Liver (tissue), 9 donors: ENCODE data around the gene MEIS2. TPM values are rescaled to one million over a fixed set of nuclear protein-coding genes. Genes with fewer than 3 reads are reported as not detected.

Experiments used
- DNase-seq: peaks from one replicate; pipeline ENCODE4 v3.0.0-alpha.2; 2017; ENCODE audit warnings: low spot score
- H3K27ac ChIP-seq, 2 donors: one replicate each; pipeline ENCODE4 v1.7.0; 2013; ENCODE audit warnings: inconsistent platforms in 2 of 2, low read length in 2 of 2, control low read depth in 1 of 2, low read depth in 1 of 2, mild to moderate bottlenecking in 1 of 2
- H3K27me3 ChIP-seq, 4 donors: one replicate each; pipeline versions ENCODE4 v1.6.1 to v1.7.0; 2013; ENCODE audit warnings: low read length in 3 of 4, inconsistent platforms in 1 of 4, mild to moderate bottlenecking in 1 of 4, moderate library complexity in 1 of 4; ENCODE audit not compliant: control insufficient read depth in 4 of 4, insufficient read depth in 4 of 4
- H3K36me3 ChIP-seq, 4 donors: one replicate each; pipeline versions ENCODE4 v1.6.1 to v1.7.0; 2013; ENCODE audit warnings: low read length in 3 of 4, mild to moderate bottlenecking in 3 of 4, low read depth in 1 of 4, moderate library complexity in 1 of 4; ENCODE audit not compliant: control insufficient read depth in 4 of 4, insufficient read depth in 3 of 4
- H3K4me1 ChIP-seq, 4 donors: one replicate each; pipeline versions ENCODE4 v1.6.1 to v1.7.0; 2013; ENCODE audit warnings: low read length in 3 of 4, mild to moderate bottlenecking in 3 of 4, moderate library complexity in 1 of 4; ENCODE audit not compliant: control insufficient read depth in 4 of 4, insufficient read depth in 4 of 4
- H3K4me3 ChIP-seq, 3 donors: one replicate each; pipeline versions ENCODE4 v1.6.1 to v1.7.0; 2013; ENCODE audit warnings: low read length in 3 of 3, control low read depth in 1 of 3, low read depth in 1 of 3, mild to moderate bottlenecking in 1 of 3
- H3K9ac ChIP-seq, 2 donors: one replicate each; pipeline ENCODE4 v1.7.0; 2013; ENCODE audit warnings: low read length in 2 of 2, mild to moderate bottlenecking in 2 of 2, moderate library complexity in 2 of 2, control low read depth in 1 of 2, low read depth in 1 of 2
- H3K9me3 ChIP-seq, 4 donors: one replicate each; pipeline versions ENCODE4 v1.6.1 to v1.7.0; 2013; ENCODE audit warnings: low read length in 3 of 4; ENCODE audit not compliant: control insufficient read depth in 4 of 4
- EGR1 ChIP-seq, 2 donors: IDR thresholded peaks; 2 replicates each; pipeline ENCODE4 v1.6.1; 2016 to 2018; ENCODE audit warnings: antibody characterized with exemption in 2 of 2, low read depth in 2 of 2
- FOXA1 ChIP-seq: IDR thresholded peaks from 2 replicates; pipeline ENCODE4 v1.6.1; 2016; ENCODE audit warnings: antibody characterized with exemption
- FOXA2 ChIP-seq: IDR thresholded peaks from 2 replicates; pipeline ENCODE4 v1.6.1; 2016; ENCODE audit warnings: antibody characterized with exemption
- GABPA ChIP-seq, 2 donors: IDR thresholded peaks in 1 of 2; conservative IDR thresholded peaks in 1 of 2; 2 replicates each; pipeline ENCODE4 v1.6.1; 2016; ENCODE audit warnings: antibody characterized with exemption in 2 of 2, mild to moderate bottlenecking in 1 of 2, moderate library complexity in 1 of 2
- HNF4A ChIP-seq, 2 donors: conservative IDR thresholded peaks; 2 replicates each; pipeline ENCODE4 v1.6.1; 2016; ENCODE audit warnings: antibody characterized with exemption in 2 of 2, mild to moderate bottlenecking in 2 of 2
- HNF4G ChIP-seq: IDR thresholded peaks from 2 replicates; pipeline ENCODE4 v1.6.1; 2016; ENCODE audit warnings: antibody characterized with exemption
- RAD21 ChIP-seq, 2 donors: IDR thresholded peaks; 2 replicates each; pipeline ENCODE4 v1.6.1; 2016; ENCODE audit warnings: antibody characterized with exemption in 2 of 2, mild to moderate bottlenecking in 2 of 2
- SP1 ChIP-seq: IDR thresholded peaks from 2 replicates; pipeline ENCODE4 v1.6.1; 2018; ENCODE audit warnings: antibody characterized with exemption, mild to moderate bottlenecking
- TAF1 ChIP-seq: conservative IDR thresholded peaks from 2 replicates; pipeline ENCODE4 v1.6.1; 2016; ENCODE audit warnings: antibody characterized with exemption, mild to moderate bottlenecking
- YY1 ChIP-seq: IDR thresholded peaks from 2 replicates; pipeline ENCODE4 v1.6.1; 2016; ENCODE audit warnings: antibody characterized with exemption, mild to moderate bottlenecking
- WGBS: extraction: QIAGEN DNeasy Blood & Tissue Kit; methylation state at CpG from one replicate; pipeline ENCODE4 v1.1.7; 2013; 5-methylcytosine and 5-hydroxymethylcytosine counted together
- polyA plus RNA-seq, 2 donors: library from polyadenylated mRNA; stranded (reverse) in 1 of 2; unstranded in 1 of 2; fragments of 200-250 nt in 1 of 2; fragments of >200 nt in 1 of 2; fragmentation: Nextera tagmentation in 1 of 2; extraction: Ambion mirVana in 1 of 2; gene quantifications; one replicate each; pipeline versions ENCODE4 v1.2.1 to v1.2.3, GENCODE V29; 2013 to 2015
- total RNA-seq, 2 donors: library from RNA; depleted of rRNA; stranded (reverse); fragments of >200 nt; gene quantifications; one replicate each; pipeline ENCODE4 v1.2.3, GENCODE V29; 2014
- TF ChIP-seq, protein P1 (sequence below): IDR thresholded peaks from 2 replicates; pipeline ENCODE4 v1.6.1; 2016; ENCODE audit warnings: antibody characterized with exemption
- TF ChIP-seq, protein P2 (sequence below): IDR thresholded peaks from 2 replicates; pipeline ENCODE4 v1.6.1; 2016; ENCODE audit warnings: antibody characterized with exemption, mild to moderate bottlenecking
- TF ChIP-seq, protein P3 (sequence below): fragments of 150-350 bp; IDR thresholded peaks from 2 replicates; pipeline ENCODE4 v1.5.1; 2017; ENCODE audit warnings: improper control_type of control experiment, low read depth, low read length; ENCODE audit not compliant: missing input control
- TF ChIP-seq, protein P4 (sequence below): IDR thresholded peaks from 2 replicates; pipeline ENCODE4 v1.6.1; 2016; ENCODE audit warnings: antibody characterized with exemption
- donor health status: healthy.
- donor health status: healthy.
- donor health status: healthy.
- donor health status: healthy.
- donor health status: healthy.

The MEIS2 gene
- total and polyA plus RNA-seq, 4 donors = 3.9 to 12.6 (median 7.6) TPM

DNA sequence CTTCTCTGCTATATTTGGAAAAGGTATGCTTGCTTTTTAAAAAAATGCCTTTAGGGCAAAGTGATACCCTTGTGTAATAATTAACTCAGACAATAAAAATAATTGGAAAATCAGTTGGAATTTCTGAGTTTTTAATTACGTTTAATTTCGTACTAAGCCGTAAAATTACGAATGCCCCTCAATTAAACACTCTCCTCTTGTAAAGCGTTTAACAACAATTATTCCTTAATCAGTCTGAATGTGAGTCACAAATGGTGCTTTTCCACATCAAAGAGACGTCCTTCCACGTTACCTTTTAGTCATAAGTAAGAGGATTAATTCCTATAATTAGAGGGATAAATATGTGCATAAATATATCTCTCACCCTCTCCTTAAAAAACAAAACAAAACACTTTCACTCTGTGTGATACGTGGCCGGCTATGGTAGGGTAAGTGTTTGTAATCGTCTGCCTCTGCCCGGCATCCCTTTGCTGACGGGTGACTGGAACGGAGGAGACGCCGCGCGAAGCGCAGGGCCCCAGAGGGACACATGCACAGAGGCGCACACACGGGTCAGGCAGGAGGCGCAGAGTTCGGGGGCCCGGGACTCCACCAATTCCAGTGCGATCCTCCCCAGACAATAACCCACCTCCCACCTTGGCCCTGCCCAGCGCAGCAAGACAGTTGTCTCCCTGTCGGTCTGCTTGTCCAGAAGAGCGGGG is 9.7 kb upstream of the MEIS2 start:
- Histone ChIP-seq H3K27me3 (peaks cover 0 to 21% (median 7%) of the 10 kb centered on the region in 4 donors), H3K9me3 (no peaks in the 10 kb centered on the region), H3K9ac (peak overlapping the region in 1 of 2 donors; percentile 41), H3K4me1 (peaks cover 3 to 15% (median 11%) of the 10 kb centered on the region in 4 donors), H3K36me3 (no peaks in the 10 kb centered on the region), H3K27ac (peak overlapping the region in 1 of 2 donors; percentile 28), H3K4me3 (peak overlapping the region in 2 of 3 donors; percentile 45 to 58)
- WGBS = 17% methylated on average over 27 of the region's 27 CpGs
- no peak for DNase-seq
- TF ChIP-seq, protein P1, sequence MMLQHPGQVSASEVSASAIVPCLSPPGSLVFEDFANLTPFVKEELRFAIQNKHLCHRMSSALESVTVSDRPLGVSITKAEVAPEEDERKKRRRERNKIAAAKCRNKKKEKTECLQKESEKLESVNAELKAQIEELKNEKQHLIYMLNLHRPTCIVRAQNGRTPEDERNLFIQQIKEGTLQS = no peak
- TF ChIP-seq, protein P2, sequence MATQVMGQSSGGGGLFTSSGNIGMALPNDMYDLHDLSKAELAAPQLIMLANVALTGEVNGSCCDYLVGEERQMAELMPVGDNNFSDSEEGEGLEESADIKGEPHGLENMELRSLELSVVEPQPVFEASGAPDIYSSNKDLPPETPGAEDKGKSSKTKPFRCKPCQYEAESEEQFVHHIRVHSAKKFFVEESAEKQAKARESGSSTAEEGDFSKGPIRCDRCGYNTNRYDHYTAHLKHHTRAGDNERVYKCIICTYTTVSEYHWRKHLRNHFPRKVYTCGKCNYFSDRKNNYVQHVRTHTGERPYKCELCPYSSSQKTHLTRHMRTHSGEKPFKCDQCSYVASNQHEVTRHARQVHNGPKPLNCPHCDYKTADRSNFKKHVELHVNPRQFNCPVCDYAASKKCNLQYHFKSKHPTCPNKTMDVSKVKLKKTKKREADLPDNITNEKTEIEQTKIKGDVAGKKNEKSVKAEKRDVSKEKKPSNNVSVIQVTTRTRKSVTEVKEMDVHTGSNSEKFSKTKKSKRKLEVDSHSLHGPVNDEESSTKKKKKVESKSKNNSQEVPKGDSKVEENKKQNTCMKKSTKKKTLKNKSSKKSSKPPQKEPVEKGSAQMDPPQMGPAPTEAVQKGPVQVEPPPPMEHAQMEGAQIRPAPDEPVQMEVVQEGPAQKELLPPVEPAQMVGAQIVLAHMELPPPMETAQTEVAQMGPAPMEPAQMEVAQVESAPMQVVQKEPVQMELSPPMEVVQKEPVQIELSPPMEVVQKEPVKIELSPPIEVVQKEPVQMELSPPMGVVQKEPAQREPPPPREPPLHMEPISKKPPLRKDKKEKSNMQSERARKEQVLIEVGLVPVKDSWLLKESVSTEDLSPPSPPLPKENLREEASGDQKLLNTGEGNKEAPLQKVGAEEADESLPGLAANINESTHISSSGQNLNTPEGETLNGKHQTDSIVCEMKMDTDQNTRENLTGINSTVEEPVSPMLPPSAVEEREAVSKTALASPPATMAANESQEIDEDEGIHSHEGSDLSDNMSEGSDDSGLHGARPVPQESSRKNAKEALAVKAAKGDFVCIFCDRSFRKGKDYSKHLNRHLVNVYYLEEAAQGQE = no peak
- TF ChIP-seq FOXA2 = no peak
- TF ChIP-seq GABPA (IDR thresholded peaks at IDR 0.05 in 1 of 2, conservative IDR thresholded peaks at IDR 0.05 in 1 of 2) = no peak
- TF ChIP-seq, protein P3, sequence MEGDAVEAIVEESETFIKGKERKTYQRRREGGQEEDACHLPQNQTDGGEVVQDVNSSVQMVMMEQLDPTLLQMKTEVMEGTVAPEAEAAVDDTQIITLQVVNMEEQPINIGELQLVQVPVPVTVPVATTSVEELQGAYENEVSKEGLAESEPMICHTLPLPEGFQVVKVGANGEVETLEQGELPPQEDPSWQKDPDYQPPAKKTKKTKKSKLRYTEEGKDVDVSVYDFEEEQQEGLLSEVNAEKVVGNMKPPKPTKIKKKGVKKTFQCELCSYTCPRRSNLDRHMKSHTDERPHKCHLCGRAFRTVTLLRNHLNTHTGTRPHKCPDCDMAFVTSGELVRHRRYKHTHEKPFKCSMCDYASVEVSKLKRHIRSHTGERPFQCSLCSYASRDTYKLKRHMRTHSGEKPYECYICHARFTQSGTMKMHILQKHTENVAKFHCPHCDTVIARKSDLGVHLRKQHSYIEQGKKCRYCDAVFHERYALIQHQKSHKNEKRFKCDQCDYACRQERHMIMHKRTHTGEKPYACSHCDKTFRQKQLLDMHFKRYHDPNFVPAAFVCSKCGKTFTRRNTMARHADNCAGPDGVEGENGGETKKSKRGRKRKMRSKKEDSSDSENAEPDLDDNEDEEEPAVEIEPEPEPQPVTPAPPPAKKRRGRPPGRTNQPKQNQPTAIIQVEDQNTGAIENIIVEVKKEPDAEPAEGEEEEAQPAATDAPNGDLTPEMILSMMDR = no peak
- no peak for TF ChIP-seq HNF4A (conservative IDR thresholded peaks at IDR 0.05)
- no peak for TF ChIP-seq SP1
- no peak for TF ChIP-seq EGR1 (IDR thresholded peaks at IDR 0.05; ENCODE audit: low read depth in 2 of 2)
- no peak for TF ChIP-seq YY1
- TF ChIP-seq TAF1 = no peak
- no peak for TF ChIP-seq FOXA1
- TF ChIP-seq, protein P4, sequence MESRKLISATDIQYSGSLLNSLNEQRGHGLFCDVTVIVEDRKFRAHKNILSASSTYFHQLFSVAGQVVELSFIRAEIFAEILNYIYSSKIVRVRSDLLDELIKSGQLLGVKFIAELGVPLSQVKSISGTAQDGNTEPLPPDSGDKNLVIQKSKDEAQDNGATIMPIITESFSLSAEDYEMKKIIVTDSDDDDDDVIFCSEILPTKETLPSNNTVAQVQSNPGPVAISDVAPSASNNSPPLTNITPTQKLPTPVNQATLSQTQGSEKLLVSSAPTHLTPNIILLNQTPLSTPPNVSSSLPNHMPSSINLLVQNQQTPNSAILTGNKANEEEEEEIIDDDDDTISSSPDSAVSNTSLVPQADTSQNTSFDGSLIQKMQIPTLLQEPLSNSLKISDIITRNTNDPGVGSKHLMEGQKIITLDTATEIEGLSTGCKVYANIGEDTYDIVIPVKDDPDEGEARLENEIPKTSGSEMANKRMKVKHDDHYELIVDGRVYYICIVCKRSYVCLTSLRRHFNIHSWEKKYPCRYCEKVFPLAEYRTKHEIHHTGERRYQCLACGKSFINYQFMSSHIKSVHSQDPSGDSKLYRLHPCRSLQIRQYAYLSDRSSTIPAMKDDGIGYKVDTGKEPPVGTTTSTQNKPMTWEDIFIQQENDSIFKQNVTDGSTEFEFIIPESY = no peak
- TF ChIP-seq RAD21 (IDR thresholded peaks at IDR 0.05) = no peak
- TF ChIP-seq HNF4G = no peak
